Activated T-cell treated with anti-CD3 and anti-CD28 coated beads for 48 hours (primary cell): ENCODE results near the gene GNA15.
"Not testable (repeated sequence)": the region's sequence is repeated elsewhere in the genome, so short reads cannot be mapped to it uniquely, and the experiment has no call there.

Source experiments
- DNase-seq: peaks from one replicate; pipeline ENCODE4 v3.0.0-alpha.2; 2020; ENCODE audit warnings: low read depth

Gene GNA15

DNA sequence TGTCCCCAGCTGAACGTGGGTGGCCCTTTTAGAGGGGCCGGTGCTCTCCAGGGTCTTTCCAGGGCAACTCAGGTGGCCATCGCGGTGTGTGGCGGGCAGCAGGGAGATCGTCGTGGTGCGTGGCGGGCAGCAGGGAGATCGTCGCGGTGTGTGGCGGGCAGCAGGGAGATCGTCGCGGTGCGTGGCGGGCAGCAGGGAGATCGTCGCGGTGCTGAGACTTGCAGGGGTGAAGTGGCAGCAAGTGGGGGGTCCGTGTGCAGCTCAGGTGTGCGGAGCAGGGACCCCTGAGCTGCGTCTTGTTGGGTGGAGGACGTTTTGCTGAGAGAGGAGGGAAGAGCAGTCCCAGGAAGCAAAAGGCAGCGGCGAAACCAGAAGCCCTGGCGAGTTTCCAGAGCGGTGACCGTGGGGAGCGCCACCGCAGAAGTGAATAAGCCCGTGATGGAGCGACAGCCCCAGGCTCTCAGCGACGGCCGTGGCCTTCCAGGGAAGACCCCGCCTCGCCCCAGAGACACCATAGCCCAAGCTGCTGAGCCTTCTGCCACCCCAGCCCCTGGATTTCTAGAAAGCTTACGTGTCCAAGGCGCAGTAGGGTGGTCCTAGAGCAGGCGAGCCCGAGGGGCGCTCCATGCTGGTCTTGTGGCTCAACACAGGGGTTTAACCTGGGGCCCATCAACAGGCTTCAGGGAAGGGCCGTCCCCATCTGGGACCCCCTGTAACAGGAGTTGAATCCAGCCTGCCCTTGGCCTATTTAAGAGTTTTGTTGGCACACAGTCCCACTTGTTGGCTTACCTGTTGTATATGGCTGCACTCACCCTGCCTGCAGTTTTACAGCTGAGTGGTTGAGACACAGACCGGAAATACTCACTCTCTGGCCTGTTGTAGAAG is 55.3 kb downstream of the GNA15 start:
- DNase-seq: no peak

DNA sequence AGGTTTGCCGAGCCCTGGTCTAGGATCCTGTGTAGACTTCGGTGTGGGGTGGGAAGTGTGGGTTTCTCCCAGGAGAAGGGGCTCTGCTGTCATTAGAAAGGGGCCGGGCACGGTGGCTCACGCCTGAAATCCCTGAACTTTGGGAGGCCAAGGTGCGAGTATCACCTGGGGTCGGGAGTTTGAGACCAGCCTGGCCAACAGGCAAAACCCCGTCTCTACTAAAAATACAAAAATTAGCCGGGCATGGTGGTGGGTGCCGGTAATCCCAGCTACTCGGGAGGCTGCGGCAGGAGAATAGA is 55.9 kb downstream of the GNA15 start:
- not testable (repeated sequence) for DNase-seq

DNA sequence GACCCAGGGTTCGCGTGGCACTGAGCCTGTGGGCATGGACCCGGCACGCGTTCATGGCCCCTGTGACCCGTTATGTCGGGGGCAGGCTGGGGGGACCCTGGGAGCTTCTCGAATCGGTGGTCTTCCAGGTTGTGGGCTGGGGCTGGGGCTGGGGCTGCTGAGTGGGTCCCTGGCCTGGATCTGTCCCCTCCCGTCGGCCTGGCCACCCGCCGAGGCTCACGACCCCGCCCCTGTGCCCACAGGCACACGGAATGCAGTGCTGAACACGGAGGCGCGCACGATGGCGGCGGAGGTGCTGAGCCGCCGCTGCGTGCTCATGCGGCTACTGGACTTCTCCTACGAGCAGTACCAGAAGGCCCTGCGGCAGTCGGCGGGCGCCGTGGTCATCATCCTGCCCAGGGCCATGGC is 56.4 kb downstream of the GNA15 start:
- DNase-seq: no peak

GRCh38 chr19:3192684-3193083 is 56.9 kb downstream of the GNA15 start:
- no peak for DNase-seq

DNA sequence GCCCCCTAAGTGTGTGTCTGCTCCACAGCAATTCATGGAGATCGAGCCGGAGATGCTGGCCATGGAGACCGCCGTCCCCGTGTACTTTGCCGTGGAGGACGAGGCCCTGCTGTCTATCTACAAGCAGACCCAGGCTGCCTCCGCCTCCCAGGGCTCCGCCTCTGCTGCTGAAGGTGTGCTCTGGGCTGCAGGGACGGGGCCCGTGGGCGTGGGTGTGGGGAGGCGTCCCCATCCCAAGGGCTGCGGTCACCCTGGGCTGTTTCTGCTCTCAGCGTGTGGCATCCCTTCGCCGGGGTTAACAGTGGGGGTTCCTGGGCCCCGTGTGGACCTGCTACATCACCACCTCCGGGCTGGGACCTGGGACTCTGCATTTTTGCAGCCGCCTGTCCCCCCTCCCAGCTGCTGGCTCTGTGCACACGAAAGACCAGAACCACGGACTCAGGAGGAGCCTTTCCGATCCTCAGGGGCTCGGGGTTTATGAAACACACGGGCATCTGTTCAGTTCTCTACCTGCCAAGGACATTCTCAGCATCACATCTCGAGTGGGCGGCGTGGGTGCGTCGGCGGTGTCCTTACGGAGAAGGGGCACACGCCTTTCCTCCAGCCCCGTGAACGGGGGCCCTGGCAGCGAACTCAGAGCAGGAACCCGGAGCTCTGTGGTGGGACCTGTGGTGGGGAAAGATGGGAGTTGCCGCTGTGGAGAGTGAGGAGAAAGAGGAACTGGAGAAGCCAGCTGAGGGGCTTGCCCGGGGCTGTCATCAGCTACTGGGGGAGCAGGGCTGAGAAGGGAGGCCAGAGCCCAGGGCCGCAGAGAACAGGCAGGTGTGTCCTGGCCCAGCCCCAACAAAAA is 57.6 kb downstream of the GNA15 start:
- DNase-seq: no peak

DNA sequence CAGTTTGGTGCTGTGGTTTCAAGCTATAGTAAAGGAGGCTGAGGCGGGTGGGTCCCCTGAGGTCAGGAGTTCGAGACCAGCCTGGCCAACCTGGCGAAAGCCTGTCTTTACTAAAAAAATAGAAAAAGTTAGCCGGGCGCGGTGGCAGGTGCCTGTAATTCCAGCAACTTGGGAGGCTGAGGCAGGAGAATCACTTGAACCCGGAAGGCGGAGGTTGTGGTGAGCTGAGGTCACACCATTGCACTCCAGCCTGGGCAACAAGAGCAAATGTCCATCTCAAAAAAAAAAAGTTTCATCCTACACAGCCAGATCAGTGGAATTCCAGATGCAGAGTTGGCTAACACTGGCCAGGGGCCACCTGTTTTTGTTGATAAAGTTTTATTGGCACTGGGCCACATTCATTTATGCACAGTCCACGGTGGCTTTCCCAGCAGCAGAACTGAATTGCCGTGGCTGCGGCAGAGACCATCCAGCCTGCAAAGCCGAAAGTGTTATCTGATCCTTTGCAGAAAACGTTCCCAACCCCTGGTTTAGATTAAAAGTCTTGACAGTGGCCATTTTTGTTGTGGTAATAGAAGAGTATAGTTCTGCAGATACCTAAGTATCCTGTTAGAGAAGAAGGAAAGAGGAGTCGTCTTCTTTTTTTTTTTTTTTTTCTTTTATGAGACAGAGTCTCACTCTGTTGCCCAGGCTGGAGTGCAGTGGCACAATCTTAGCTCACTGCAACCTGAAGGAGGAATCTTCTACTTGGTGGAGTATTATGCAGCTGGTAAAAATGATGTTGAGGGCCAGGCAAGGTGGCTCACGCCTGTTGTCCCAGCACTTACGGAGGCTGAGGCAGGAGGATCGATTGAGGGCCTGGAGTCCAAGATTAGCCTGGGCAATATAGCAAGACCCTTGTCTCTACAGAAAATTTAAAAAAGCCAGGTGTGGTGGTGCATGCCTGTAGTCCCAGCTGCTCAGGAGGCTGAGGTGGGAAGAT is 58.6 kb downstream of the GNA15 start:
- DNase-seq: no peak

GRCh38 chr19:3196064-3196932 is 60.5 kb downstream of the GNA15 start:
- DNase-seq: no peak

DNA sequence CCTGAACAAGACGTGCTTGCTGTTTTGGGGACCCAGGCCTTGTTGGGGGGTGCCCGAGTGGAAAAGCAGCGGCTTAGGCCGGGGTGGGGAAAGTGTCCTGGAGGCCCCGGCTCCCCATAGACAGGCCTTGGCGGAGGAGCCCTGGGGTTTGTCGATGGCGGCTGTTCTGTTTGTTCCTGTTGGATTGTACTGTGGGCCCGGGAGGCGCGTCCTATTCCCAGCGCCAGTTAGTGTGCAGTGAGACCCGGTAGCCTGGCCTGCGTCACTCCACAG is 61.0 kb downstream of the GNA15 start:
- DNase-seq: no peak

- no peak for DNase-seq
Observed at GRCh38 chr19:3198901-3199700, 63.3 kb downstream of the GNA15 start.

DNA sequence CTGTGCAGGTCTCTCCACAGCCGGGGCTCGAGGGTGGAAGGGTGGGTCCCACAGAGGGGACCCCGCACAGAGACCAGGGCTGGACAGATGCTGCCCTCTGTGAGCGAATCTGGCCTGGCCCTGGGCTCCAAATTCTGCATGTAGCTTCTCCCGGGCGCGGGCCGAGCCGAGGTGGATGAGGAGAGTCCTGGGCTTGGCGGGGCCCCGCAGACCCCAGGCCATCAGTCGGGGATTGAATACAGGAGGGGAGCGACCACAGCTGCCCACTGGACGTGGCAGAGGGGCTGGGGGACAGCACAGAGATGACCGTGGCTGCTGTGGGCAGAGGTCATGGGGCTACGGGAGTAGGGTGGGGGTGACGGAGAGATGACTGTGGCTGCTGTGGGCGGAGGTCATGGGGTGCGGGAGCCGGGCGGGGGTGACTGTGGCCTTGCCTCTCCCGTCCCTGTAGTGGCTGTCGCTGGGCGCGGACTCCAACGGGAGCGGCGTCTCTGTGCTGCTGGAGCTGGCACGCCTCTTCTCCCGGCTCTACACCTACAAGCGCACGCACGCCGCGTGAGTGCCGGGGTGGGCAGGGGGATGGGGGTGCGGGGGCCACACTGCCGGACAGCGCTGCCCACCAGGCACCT is 65.4 kb downstream of the GNA15 start:
- DNase-seq: no peak

DNA sequence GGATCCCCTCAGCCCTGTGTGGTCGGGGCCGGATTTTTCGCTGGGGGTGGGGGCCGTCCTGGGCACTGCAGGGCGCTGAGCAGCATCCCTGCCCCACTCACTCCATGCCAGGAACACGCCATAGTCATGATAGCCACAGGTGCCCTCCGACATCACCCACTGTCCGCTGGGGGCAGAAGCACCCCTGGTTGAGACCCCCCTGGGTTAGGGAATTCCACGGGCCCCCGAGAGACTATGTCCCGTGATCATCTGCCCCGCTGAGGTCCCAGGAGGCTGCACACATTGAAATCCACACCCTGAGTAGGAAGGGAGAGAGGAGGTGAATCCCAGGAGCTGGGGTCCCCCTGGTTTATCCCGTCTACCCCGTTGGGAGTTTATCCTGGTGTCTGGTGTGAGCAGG is 66.1 kb downstream of the GNA15 start:
- no peak for DNase-seq

GRCh38 chr19:3202346-3202745 is 66.5 kb downstream of the GNA15 start:
- DNase-seq: no peak

DNA sequence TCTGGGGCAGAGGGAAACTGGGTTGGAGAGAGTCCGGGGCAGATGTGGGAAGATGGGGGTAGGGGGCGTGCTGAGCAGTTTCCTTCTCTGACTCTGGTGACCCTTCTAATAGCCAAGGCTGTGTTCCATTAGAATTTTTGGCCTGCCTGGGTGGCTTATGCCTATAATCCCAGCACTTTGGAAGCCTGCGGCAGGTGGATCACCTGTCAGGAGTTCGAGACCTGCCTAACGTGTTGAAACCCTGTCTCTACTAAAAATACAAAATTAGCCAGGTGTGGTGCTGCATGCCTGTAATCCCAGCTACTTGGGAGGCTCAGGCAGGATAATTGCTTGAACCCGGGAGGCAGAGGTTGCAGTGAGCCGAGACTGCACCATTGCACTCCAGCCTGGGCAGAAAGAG is 67.1 kb downstream of the GNA15 start:
- not testable (repeated sequence) for DNase-seq

GRCh38 chr19:3203805-3204645 is 68.2 kb downstream of the GNA15 start:
- no peak for DNase-seq

DNA sequence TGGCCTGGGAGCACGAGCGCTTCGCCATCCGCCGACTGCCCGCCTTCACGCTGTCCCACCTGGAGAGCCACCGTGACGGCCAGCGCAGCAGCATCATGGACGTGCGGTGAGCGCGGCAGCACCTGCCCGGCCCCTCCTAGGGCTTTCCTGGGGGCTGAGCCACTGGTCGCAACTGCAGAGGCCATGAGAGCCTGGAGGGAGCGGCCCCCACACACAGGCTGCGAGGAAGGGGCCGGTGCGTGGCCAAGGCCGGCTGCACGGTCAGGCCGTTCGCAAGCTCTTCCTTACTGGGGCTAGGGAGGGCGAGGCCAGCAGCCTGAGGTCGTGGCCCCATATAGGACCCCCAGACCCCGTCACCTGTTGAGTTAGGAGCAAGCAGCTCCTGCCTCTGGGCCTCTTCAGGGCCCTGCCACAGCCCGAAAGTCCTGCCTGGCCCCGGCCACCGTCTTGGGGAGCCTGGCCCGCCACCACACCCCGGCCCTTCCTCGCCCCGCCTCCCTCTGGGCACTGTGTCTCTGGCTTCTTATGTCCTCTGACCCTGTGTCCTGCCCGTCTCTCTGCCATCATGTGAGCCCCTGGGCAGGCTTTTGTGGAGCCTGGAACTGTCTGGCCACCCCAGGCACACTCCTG is 68.9 kb downstream of the GNA15 start:
- DNase-seq: no peak

- no peak for DNase-seq
Observed at GRCh38 chr19:3206216-3206953, 70.6 kb downstream of the GNA15 start.

- no peak for DNase-seq
Observed at GRCh38 chr19:3207461-3208242, 71.8 kb downstream of the GNA15 start.
